Measurements from ENCODE around the gene SCGN.

GRCh38 chr6:25669413-25669812 is 17.4 kb downstream of the SCGN start:
- TF ChIP-seq, protein P1, sequence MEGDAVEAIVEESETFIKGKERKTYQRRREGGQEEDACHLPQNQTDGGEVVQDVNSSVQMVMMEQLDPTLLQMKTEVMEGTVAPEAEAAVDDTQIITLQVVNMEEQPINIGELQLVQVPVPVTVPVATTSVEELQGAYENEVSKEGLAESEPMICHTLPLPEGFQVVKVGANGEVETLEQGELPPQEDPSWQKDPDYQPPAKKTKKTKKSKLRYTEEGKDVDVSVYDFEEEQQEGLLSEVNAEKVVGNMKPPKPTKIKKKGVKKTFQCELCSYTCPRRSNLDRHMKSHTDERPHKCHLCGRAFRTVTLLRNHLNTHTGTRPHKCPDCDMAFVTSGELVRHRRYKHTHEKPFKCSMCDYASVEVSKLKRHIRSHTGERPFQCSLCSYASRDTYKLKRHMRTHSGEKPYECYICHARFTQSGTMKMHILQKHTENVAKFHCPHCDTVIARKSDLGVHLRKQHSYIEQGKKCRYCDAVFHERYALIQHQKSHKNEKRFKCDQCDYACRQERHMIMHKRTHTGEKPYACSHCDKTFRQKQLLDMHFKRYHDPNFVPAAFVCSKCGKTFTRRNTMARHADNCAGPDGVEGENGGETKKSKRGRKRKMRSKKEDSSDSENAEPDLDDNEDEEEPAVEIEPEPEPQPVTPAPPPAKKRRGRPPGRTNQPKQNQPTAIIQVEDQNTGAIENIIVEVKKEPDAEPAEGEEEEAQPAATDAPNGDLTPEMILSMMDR (IDR thresholded peaks at IDR 0.05), result no peak
- no peak for TF ChIP-seq CREM (CRISPR knock-in tag; IDR thresholded peaks at IDR 0.05)
- TF ChIP-seq E2F1 (CRISPR knock-in tag; IDR thresholded peaks at IDR 0.05), result no peak
- TF ChIP-seq CBFB (CRISPR knock-in tag; IDR thresholded peaks at IDR 0.05; ENCODE audit: low read depth), result no peak
- no peak for TF ChIP-seq ATF2 (CRISPR knock-in tag; IDR thresholded peaks at IDR 0.05; ENCODE audit: borderline replicate concordance, low read depth)
- no peak for TF ChIP-seq HMGXB4 (CRISPR knock-in tag; IDR thresholded peaks at IDR 0.05)
- TF ChIP-seq, protein P2, sequence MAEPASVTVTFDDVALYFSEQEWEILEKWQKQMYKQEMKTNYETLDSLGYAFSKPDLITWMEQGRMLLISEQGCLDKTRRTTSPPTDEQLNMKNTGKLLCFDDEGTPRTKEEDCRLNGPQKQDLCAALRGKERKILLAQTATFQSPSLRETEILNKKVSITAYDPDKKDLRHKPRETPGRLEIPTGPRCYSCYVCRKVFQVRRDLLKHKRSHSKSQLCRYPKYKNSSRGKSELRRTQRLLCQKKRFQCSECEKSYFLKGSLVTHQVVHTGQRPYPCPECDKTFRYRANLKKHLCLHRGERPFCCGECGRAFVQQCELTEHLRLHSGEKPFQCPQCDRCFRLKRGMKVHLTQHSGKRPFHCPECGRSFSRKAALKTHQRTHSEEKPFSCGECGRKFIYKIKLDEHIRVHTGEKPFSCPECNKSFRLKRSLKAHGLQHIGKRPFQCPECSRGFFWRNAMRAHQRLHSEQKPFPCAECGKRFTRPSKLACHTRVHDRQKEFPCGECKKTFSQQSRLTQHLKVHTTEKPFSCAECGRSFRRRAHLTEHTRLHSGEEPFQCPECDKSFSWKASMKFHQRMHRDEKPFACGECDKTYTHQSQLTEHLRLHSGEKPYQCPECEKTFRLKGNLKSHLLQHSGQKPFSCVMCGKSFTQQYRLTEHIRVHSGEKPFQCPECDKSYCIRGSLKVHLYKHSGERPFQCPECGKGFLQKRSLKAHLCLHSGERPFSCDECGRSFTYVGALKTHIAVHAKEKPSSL (CRISPR knock-in tag; conservative IDR thresholded peaks at IDR 0.05), result no peak
- no peak for TF ChIP-seq IRF1 (CRISPR knock-in tag; IDR thresholded peaks at IDR 0.05)
- TF ChIP-seq JAZF1 (CRISPR knock-in tag; IDR thresholded peaks at IDR 0.05), result no peak
- TF ChIP-seq ZNF263 (CRISPR knock-in tag; IDR thresholded peaks at IDR 0.05; ENCODE audit: low read depth), result no peak
- TF ChIP-seq ATF6 (CRISPR knock-in tag; IDR thresholded peaks at IDR 0.05), result no peak
- no peak for TF ChIP-seq USF1 (CRISPR knock-in tag; IDR thresholded peaks at IDR 0.05)
- TF ChIP-seq ETV6 (CRISPR knock-in tag; IDR thresholded peaks at IDR 0.05), result no peak
- TF ChIP-seq MYBL2 (CRISPR knock-in tag; IDR thresholded peaks at IDR 0.05), result no peak
